Epidermal melanocyte (primary cell): ENCODE data around the gene PKNOX1.
"Not testable (repeated sequence)": the region's sequence is repeated elsewhere in the genome, so short reads cannot be mapped to it uniquely, and the experiment has no call there.

Experiments
- DNase-seq: peaks from one replicate; pipeline ENCODE4 v3.0.0; 2011; ENCODE audit warnings: low spot score; ENCODE audit not compliant: insufficient read length

PKNOX1 gene, protein sequence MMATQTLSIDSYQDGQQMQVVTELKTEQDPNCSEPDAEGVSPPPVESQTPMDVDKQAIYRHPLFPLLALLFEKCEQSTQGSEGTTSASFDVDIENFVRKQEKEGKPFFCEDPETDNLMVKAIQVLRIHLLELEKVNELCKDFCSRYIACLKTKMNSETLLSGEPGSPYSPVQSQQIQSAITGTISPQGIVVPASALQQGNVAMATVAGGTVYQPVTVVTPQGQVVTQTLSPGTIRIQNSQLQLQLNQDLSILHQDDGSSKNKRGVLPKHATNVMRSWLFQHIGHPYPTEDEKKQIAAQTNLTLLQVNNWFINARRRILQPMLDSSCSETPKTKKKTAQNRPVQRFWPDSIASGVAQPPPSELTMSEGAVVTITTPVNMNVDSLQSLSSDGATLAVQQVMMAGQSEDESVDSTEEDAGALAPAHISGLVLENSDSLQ

GRCh38 chr21:42973991-42974831 lies at the start of gene PKNOX1:
PKNOX1 (plus strand) TSS chr21:42974562; CDS start chr21:43004382, 29,820 bp downstream.
- DNase-seq: peak; percentile 97

DNA sequence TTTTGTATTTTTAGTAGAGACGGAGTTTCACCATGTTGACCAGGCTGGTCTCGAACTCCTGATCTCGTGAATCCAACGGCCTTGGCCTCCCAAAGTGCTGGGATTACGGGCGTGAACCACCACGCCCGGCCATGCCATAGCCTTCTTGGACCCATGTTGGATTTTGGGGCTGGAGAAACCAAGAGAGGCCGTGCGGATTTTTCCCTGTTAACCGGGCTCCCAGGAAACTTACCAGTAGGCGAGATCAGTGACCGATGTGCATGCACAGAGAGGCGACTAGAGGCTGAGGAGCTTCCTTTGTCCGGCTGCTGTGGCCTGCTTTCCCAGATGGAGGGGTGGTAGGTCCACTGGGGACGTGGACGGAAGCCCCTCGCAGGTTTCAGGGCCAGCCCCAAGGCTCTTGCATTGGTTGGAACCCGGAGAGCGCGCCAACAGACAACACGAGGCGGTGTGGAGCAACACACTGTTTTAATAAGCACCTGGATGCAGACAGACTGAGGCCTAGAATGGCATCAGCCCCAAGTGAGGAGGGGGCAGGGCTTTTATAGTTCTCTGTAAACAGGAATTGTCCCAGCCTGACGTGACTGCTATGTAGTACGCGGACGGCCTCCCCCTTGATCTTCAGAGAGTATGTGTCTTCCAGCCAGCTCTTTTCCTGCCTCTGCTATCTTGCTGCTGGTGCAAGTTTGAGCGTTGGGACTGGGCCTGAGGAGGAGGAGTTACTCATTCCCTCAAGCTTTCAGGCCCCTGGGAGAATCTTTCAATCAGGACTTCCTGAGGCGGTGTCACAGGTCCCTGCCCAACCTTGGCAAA lies 49.0 kb upstream of the PKNOX1 start, which contains the start of gene ERVH48-1:
Gene ERVH48-1, minus strand, starts transcription at position 517 of the 813 bp plus-strand sequence. CDS start 6,624 bp downstream, outside the sequence.
- DNase-seq: no peak

DNA sequence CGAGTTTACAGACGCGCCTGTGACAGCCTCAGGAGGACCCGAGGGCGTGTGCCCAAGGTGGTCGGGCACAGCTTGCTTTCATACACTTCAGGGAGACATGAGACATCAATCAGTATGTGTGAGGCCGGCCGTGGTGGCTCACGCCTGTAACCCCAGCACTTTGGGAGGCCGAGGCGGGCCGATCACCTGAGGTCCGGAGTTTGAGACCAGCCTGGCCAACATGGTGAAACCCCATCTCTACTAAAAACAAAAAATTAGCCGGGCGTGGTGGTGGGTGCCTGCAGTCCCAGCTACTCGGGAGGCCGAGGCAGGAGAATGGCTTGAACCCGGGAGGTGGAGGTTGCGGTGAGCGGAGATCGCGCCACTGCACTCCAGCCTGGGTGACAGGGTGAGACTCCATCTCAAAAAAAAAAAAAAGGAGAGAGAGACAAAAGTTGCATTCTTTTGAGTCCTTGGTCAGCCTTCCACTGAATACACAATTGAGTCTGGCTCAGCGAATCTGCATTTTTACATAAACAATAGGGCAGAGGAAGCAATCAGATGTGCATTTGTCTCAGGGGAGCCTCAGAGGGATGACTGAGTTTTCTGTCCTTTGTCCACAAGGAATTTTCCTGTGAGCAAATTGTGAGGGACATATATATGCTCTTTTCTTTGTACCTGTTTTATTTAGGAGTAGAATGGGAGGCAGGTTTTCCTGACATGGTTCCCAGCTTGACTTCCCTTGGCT lies 46.7 kb upstream of the PKNOX1 start:
- DNase-seq: not testable (repeated sequence)

DNA sequence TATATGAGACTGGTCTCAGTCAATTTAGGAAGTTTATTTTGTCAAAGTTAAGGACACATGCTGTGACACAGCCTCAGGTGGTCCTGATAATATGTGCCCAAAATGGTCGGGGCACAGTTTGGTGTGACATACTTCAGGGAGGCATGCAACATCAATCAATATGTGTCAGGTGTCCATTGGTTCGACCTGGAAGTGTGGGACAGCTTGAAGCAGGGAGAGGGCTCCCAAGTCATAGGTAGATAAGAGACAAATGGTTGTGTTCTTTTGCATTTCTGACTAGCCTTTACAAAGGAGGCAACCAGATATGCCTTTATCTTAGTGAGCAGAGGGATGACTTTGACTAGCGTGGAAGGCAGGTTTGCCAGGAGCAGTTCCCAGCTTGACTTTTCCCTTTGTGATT lies 44.4 kb upstream of the PKNOX1 start:
- no peak for DNase-seq

- no peak for DNase-seq
Measured at GRCh38 chr21:42931560-42932235, 42.7 kb upstream of the PKNOX1 start.

DNA sequence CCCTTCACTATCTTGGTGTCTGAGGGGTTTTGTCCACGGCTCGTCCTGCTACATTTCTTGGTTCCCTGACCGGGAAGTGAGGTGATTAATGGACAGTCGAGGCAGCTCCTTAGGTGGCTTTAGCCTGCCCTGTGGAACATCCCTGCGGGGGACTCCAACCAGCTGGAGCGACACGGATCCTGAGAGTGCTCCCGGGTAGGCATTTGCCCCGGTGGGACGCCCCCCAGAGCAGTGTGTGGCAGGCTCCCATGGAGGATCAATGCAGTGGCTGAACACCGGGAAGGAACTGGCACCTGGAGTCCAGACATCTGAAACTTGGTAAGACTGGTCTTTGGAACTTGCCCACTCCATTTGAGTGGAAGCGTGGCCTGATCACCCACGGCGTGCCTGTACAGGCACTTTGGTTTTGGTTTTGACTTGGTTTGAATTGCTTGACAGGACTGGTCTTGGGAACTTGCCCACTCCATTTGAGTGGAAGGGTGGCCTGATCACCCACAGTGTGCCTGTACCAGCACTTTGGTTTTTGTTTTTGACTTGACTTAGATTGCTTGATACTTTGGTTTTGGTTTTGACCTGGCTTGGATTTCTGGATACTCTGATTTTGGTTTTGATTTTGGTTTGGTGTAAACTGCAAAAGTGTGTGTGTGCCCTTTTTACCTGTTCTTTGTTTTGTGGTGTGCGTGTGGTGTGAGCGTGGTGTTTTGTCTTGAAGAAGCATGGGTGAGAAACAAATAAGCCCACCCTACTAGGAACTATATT lies 41.8 kb upstream of the PKNOX1 start:
- DNase-seq: not testable (repeated sequence)

DNA sequence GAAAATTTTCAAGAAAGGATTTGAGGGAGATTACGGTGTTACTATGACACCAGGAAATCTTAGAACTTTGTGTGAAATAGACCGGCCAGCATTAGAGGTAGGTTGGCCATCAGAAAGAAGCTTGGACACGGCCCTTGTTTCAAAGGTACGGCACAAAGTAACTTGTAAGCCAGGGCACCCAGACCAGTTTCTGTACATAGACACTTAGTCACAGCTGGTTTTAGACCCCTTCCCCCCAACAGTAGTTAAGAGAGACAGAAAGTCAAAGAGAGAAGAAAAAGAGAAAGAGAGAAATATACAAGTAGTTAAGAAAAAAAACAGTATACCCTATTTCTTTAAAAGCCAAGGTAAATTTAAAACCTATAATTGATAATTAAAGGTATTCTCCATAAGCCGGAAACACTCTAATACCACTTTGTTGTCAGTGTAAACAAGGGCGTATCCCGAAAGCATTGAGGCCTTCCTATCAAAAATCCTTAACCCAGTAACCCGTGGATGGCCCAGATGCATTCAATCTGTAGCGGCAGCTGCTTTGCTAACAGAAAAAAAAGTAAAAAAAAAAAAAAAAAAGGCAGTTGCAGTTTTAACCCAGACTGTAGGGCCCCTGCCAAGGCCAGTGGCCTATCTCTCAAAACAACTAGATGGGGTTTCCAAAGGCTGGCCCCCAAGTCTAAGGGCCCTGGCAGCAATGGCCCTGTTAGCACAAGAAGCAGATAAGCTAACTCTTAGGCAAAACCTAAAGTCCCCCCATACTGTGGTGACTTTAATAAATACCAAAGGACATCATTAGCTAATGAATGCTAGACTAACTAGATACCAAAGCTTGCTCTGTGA lies 41.0 kb upstream of the PKNOX1 start:
- DNase-seq: not testable (repeated sequence)

GRCh38 chr21:42933973-42934372 lies 40.4 kb upstream of the PKNOX1 start:
- not testable (repeated sequence) for DNase-seq

DNA sequence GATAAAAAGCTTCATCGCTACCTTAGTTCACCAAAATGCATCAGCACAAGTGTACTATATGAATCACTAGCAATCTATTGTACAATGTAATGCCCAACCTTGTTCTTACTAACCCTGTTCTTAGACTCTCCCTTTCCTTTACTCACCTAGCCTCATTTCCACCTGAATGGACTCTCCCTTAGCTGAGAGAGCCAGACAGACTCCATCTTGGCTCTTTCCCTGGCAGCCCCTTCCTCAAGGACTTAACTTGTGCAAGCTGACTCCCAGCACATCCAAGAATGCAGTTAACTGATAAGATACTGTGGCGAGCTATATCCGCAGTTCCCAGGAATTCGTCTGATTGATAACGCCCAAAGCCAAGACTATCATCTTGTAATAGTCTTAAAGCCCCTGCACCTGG lies 38.0 kb upstream of the PKNOX1 start:
- not testable (repeated sequence) for DNase-seq

DNA sequence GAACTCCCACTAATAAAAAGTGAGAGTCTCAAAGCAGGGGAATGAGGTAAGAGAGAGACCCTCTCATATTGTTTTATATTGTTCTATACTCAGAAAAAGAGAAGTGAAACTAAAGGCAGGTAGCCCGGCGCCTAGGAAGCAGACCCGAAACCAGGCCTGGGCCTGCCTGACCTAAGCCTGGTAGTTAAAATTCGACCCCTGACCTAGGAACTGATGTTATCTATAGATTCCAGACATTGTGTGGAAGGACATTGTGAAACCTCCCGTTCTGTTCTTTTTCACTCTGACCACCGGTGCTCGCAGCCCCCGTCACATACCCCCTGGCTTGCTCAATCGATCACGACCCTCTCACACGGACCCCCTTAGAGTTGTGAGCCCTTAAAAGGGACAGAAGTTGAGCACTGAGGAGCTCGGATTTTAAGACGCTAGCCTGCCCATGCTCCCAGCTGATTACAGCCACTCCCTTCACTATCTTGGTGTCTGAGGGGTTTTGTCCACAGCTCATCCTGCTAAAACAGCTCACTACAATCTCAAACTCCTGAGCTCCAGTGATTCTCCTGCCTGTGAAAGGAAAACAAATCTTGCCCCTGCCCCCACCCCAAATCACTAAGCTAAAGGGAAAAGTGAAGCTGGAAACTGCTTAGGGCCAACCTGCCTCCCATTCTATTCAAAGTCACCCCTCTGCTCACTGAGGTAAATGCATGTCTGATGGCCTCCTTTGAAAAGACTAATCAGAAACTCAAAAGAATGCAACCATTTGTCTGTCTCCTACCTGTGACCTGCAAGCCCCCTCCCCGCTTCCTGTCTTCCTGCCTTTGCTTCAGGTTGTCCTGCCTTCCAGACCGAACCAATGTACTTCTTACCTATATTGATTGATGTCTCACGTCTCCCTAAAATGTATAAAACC lies 37.1 kb upstream of the PKNOX1 start:
- DNase-seq: not testable (repeated sequence)

DNA sequence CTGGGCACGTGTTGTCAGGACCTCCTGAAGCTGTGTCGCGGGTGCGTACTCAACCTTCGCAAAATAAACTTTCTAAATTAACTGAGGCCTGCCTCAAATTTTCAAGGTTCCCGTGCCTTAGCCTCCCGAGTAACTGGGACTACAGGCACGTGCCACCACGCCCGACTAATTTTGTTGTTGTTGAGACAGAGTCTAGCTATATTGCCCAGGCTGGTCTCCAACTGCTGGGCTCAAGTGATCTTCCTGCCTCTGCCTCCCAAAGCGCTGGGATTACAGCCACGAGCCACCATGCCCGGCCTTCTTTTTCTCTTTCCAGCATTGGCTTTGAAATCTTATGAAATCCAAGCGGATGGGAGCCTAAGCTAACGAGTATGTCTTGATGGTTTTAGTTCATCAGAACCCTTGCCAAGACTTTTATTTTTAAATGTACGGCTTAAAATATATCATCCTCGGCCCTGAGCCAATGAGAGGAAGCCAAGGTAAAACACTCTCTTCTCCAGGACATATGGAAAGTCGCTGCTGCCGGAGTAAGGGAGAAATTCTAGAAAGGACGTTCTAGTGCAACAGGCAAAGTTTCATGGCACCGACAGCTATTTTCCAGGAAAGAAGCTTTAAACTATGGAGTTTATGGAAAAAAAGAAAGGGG lies 36.3 kb upstream of the PKNOX1 start:
- no peak for DNase-seq

DNA sequence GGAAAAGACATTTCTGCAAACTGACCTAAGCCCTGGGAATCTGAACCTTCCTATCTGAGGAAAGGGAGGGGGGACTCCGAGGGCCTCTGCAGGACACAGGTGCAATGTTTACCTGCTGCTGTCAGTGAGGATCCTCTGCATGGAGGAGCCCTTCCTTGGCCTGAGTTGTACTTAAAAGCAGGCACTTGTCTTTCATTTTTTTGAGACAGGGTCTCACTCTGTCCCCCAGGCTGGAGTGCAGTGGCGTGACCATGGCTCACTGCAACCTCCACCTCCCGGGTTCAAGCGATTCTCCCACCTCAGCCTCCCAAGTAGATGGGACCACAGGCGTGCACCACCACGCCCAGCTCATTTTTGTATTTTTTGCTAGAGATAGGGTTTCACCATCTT lies 35.8 kb upstream of the PKNOX1 start:
- not testable (repeated sequence) for DNase-seq

DNA sequence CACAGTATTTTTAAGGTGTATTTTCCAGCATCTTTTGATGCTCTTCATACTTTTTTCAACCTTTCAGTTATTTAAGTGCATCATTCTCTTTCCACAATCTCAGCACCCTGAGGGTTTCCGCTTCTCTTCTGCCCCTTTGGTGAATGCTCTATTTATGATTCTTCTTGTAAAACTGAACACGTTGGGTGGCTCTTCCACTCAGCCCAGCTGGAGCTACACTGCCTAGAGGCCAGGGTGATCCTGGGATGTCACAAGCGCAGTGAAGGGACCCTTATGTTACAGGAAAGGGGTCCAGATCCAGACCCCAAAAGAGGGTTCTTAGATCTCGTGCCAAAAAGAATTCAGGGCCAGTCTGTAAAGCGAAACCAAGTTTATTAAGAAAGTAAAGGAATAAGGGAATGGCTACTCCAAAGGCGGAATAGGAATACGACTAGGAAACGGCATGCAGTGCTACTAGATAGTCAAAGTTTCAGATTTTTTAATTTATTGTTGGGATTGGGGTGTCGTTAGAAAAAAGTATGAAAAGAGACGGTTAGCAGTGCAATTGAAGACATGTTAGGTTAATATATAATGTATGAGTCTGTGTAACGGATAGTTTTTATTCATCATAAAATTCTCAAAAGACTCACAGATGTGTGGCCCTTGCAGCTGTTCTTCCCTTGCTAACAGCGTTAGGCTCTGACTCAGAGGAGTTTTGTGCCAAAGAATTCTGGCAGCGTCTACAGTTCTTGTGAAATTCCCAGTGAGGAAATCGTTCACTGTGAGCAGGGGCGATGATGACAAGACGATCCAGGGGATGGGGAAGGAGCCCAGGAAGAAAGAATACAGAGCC lies 34.6 kb upstream of the PKNOX1 start:
- DNase-seq: peak; percentile 80

DNA sequence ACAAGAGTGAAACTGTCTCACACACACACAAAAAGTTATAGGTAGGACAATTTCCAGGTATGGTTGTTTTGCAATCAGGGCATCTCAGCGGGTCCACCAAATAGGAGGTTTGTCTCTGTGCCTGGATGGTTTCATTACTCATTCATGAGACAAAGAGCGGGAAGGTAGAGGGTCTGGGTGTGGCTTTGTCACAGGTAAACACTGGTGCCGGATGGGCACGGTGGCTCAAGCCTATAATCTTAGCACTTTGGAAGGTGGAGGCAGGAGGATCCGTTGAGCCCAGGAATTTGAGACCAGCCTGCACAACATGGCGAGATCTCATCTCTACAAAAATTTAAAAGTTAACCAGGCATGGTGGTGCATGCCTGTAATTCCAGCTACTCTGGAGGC lies 32.7 kb upstream of the PKNOX1 start:
- no peak for DNase-seq

- DNase-seq: no peak
Measured at GRCh38 chr21:42942244-42942643, 32.1 kb upstream of the PKNOX1 start.
